Stomach (tissue), 9 donors: Measurements from ENCODE around the gene SSC5D. TPM values are rescaled to one million over a fixed set of nuclear protein-coding genes. Genes with fewer than 3 reads are reported as not detected.

Experiments used
- DNase-seq, 2 donors: peaks; one replicate each; pipeline versions ENCODE4 v3.0.0 to v3.0.0-alpha.2; 2013 to 2019
- H3K27ac ChIP-seq, 5 donors: fragments of 200-600 bp in 4 of 5; sonication (generic) in 4 of 5; one replicate each; pipeline ENCODE4 v1.5.1; 2013 to 2019; ENCODE audit warnings: mild to moderate bottlenecking in 1 of 5, moderate library complexity in 1 of 5
- H3K27me3 ChIP-seq, 3 donors: fragments of 200-600 bp; sonication (generic); one replicate each; pipeline ENCODE4 v1.5.1; 2017 to 2019; ENCODE audit warnings: mixed run types in 1 of 3
- H3K36me3 ChIP-seq, 4 donors: fragments of 200-600 bp; sonication (generic); 1 replicate in 3 of 4; 2 replicates in 1 of 4; pipeline ENCODE4 v1.5.1; 2016 to 2019
- H3K4me1 ChIP-seq, 4 donors: fragments of 200-600 bp; sonication (generic); one replicate each; pipeline ENCODE4 v1.5.1; 2016 to 2019
- H3K4me3 ChIP-seq, 4 donors: fragments of 200-600 bp; sonication (generic) in 3 of 4; one replicate each; pipeline ENCODE4 v1.5.1; 2016 to 2019; ENCODE audit warnings: mild to moderate bottlenecking in 1 of 4
- H3K9me3 ChIP-seq, 4 donors: fragments of 200-600 bp; sonication (generic); one replicate each; pipeline ENCODE4 v1.5.1; 2016 to 2019
- CTCF ChIP-seq, 7 experiments: fragments of 450-650 bp in 4 of 7; fragments of 200-600 bp in 3 of 7; sonication (generic) in 3 of 7; IDR thresholded peaks; one replicate each; pipeline ENCODE4 v1.5.1; 2016 to 2019; ENCODE audit warnings: antibody characterized with exemption in 7 of 7, control low read depth in 2 of 7, mild to moderate bottlenecking in 1 of 7
- EP300 ChIP-seq: sonication (generic); formaldehyde crosslinking; IDR thresholded peaks from one replicate; pipeline ENCODE4 v1.6.1; 2017; ENCODE audit warnings: antibody characterized with exemption
- POLR2A ChIP-seq, 4 donors: fragments of 450-650 bp; IDR thresholded peaks; one replicate each; pipeline ENCODE4 v1.6.1; 2016; ENCODE audit warnings: antibody characterized with exemption in 4 of 4, control low read depth in 2 of 4, mild to moderate bottlenecking in 1 of 4, moderate library complexity in 1 of 4
- POLR2AphosphoS5 ChIP-seq, 3 donors: sonication (generic); formaldehyde crosslinking; IDR thresholded peaks; one replicate each; pipeline ENCODE4 v1.6.1; 2016; ENCODE audit warnings: antibody characterized with exemption in 3 of 3
- WGBS, 5 donors: extraction: QIAGEN DNeasy Blood & Tissue Kit in 3 of 5; methylation state at CpG; one replicate each; pipeline versions ENCODE4 v1.1.5 to v1.1.7; 2013 to 2018; 5-methylcytosine and 5-hydroxymethylcytosine counted together
- intact Hi-C: fragments of 100-400 bp; cut with DNase I; formaldehyde crosslinking; loops from one replicate; pipeline ENCODE4 v1.15.1; 2023; ENCODE audit warnings: low total_unique reads
- polyA plus RNA-seq, 3 donors: library from polyadenylated mRNA; stranded (reverse); fragments of 200-250 nt; gene quantifications; one replicate each; pipeline ENCODE4 v1.2.3, GENCODE V29; 2013
- total RNA-seq, 5 donors: library from RNA; depleted of rRNA; stranded (reverse); fragments of >200 nt; gene quantifications; one replicate each; pipeline versions ENCODE4 v1.1.0 to v1.2.3, GENCODE V29; 2014 to 2016
- donor health status: healthy with polysubstance abuse.
- donor health status: Bipolar disorder and iron deficiency.
- donor health status: healthy.

SSC5D gene
- total and polyA plus RNA-seq, 8 donors = 0.46 to 15.1 (median 2.2) TPM; not detected in 1

DNA sequence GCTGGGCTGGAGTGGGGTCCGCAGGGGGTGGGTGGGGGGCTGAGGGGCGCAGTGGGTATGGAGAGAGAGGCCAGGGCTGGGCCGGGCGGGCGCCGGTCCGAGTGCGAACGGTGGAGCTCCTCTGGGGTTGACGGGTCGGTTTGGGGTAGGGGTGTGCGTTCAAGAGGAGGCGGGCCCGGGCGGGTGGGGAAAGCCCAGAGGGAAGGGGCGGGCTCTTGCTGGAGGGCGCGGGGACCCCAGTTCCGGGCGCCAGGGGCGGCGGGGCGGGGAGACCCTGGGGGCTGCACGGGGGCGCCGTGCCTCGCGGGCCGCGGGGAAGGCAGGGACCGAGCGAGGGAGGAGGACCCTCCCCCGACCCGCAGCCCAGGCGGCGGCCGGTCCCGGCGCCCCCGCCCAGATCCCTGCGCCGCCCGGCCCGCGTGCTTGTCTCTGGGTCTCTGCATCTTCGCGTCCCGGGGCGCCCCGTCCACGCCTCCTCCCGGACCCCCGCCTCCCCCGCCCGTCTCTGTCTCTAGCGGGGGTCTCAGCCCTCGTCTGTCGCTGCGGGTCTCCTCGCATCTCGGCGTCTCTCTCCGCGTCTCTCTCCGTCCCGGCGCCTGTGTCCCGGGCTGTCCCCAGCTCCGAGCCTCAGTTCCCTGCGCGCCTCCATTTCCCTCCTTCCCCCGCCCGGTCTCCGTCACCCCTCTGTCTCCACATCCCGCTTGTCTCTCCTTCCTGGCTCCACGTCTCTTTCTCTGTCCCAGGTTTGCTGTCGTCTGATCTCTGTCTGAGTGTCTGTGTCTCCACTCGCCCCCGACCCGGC, 36.9 kb upstream of the SSC5D start:
- Histone ChIP-seq H3K27me3 (peaks cover 18 to 59% (median 34%) of the 10 kb centered on the region in 3 donors), H3K9me3 (no peaks in the 10 kb centered on the region), H3K4me3 (peak overlapping the region in 3 of 4 donors; percentile 21 to 35 (median 22)), H3K27ac (no peak overlapping the region), H3K36me3 (peaks cover 0 to 26% (median 20%) of the 10 kb centered on the region in 4 donors), H3K4me1 (peaks cover 22 to 24% (median 22%) of the 10 kb centered on the region in 4 donors)
- DNase-seq = no peak
- intact Hi-C loops = no loop called here
- WGBS, 5 donors = 1 to 2% (median 2%) methylated on average over 28 to 79 of the region's 80 CpGs
- TF ChIP-seq EP300 = no peak
- TF ChIP-seq POLR2AphosphoS5 (IDR thresholded peaks at IDR 0.05) = no peak
- TF ChIP-seq POLR2A (IDR thresholded peaks at IDR 0.05) = no peak
- no peak for TF ChIP-seq CTCF (IDR thresholded peaks at IDR 0.05)

GRCh38 chr19:55451965-55452748, 36.1 kb upstream of the SSC5D start:
- no peak for TF ChIP-seq POLR2A (IDR thresholded peaks at IDR 0.05)
- TF ChIP-seq POLR2AphosphoS5 (IDR thresholded peaks at IDR 0.05) = no peak
- TF ChIP-seq CTCF (IDR thresholded peaks at IDR 0.05) = no peak
- no peak for TF ChIP-seq EP300
- intact Hi-C loops = no loop called here
- Histone ChIP-seq H3K4me3 (peak overlapping the region in 3 of 4 donors; percentile 21 to 35 (median 22)), H3K4me1 (peaks cover 22 to 24% (median 22%) of the 10 kb centered on the region in 4 donors), H3K27ac (no peak overlapping the region), H3K27me3 (peaks cover 18 to 51% (median 34%) of the 10 kb centered on the region in 3 donors), H3K36me3 (peaks cover 0 to 34% (median 25%) of the 10 kb centered on the region in 4 donors), H3K9me3 (no peaks in the 10 kb centered on the region)
- DNase-seq = peak in 1 of 2 donors; percentile 72
- 3 to 6% (median 5%) methylated on average over 35 to 57 of the region's 57 CpGs for WGBS, 5 donors

GRCh38 chr19:55452749-55453346, 35.4 kb upstream of the SSC5D start:
- intact Hi-C loops = no loop called here
- TF ChIP-seq POLR2A (IDR thresholded peaks at IDR 0.05) (no peak), CTCF (IDR thresholded peaks at IDR 0.05) (peak in 1 of 7 experiments; percentile 10)
- Histone ChIP-seq H3K27me3 (peaks cover 18 to 44% (median 34%) of the 10 kb centered on the region in 3 donors), H3K27ac (no peak overlapping the region), H3K36me3 (peaks cover 0 to 34% (median 25%) of the 10 kb centered on the region in 4 donors), H3K9me3 (no peaks in the 10 kb centered on the region), H3K4me3 (peak overlapping the region in 2 of 4 donors; percentile 21 to 35), H3K4me1 (peaks cover 22 to 24% (median 22%) of the 10 kb centered on the region in 4 donors)
- 15 to 29% (median 20%) methylated on average over 19 to 34 of the region's 34 CpGs for WGBS, 5 donors
- peak; percentile 49 to 94 for DNase-seq
